Stomach smooth muscle (tissue), 2 donors: ENCODE results near the gene MOV10.

Source experiments
- H3K27ac ChIP-seq: one replicate; pipeline ENCODE4 v1.7.0; 2013; ENCODE audit warnings: mild to moderate bottlenecking, low read length, inconsistent platforms
- H3K27me3 ChIP-seq, 2 donors: one replicate each; pipeline ENCODE4 v1.7.0; 2013; ENCODE audit warnings: low read length in 2 of 2; ENCODE audit not compliant: insufficient read depth in 2 of 2, control insufficient read depth in 1 of 2
- H3K36me3 ChIP-seq, 2 donors: one replicate each; pipeline ENCODE4 v1.7.0; 2013; ENCODE audit warnings: low read length in 2 of 2; ENCODE audit not compliant: control insufficient read depth in 2 of 2, insufficient read depth in 2 of 2
- H3K4me1 ChIP-seq: one replicate; pipeline ENCODE4 v1.7.0; 2013; ENCODE audit warnings: low read length; ENCODE audit not compliant: control insufficient read depth, insufficient read depth
- H3K4me3 ChIP-seq, 2 donors: one replicate each; pipeline ENCODE4 v1.7.0; 2013; ENCODE audit warnings: low read length in 2 of 2
- H3K9ac ChIP-seq, 2 donors: one replicate each; pipeline ENCODE4 v1.7.0; 2013; ENCODE audit warnings: low read length in 2 of 2, mild to moderate bottlenecking in 1 of 2
- H3K9me3 ChIP-seq, 2 donors: one replicate each; pipeline ENCODE4 v1.7.0; 2013; ENCODE audit warnings: low read length in 2 of 2; ENCODE audit not compliant: control insufficient read depth in 2 of 2
- donor health status: healthy.
- donor health status: Pancreatic carcinoma.

Gene MOV10

DNA sequence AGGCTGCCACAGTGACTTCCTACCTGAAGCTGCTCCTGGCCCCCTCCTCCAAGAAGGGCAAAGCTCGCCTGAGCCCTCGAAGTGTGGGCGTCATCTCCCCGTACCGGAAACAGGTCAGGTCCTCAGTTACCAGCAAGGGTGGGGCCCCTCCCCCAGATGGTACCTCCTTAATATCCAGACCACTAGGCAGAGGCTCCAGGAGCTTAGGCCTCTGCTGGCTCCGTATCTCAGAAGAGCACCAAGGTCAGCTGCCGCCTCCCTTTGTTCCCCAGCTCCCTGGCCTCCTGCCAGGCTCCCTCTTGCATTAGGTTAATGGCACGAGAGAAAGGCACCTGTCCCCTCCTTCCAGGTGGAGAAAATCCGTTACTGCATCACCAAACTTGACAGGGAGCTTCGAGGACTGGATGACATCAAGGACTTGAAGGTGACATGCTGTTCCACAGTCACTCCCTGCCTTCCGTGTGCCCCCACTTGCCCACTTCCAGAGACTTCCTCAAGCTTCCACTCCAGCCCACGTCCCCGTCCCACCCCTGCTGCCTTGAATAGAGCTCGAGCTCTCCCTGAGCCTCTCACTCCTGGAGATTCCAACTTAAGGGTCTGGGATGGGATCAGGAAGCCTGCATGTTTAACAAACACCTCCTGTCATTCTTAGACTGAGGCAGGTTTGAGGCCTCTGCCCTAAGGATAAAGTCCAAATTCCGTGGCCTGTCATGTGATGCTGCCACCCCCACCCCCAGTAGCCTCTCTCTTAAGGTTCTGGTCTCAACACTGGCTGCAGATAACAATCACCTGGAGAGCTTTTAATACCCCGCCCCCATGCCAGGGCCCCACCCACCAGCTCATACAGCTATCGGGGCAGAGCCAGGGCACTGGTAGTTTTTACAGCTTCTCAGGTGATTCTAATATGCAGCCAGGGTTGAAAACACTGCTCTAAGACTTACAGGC is 24.2 kb downstream of the MOV10 start:
- Histone ChIP-seq H3K4me1 (peaks cover 54% of the 10 kb centered on the region), H3K27ac (peak overlapping the region; percentile 86), H3K9me3 (no peaks in the 10 kb centered on the region), H3K4me3 (no peak overlapping the region), H3K36me3 (peaks cover 45 to 56% of the 10 kb centered on the region in 2 donors), H3K27me3 (no peaks in the 10 kb centered on the region), H3K9ac (no peak overlapping the region)

DNA sequence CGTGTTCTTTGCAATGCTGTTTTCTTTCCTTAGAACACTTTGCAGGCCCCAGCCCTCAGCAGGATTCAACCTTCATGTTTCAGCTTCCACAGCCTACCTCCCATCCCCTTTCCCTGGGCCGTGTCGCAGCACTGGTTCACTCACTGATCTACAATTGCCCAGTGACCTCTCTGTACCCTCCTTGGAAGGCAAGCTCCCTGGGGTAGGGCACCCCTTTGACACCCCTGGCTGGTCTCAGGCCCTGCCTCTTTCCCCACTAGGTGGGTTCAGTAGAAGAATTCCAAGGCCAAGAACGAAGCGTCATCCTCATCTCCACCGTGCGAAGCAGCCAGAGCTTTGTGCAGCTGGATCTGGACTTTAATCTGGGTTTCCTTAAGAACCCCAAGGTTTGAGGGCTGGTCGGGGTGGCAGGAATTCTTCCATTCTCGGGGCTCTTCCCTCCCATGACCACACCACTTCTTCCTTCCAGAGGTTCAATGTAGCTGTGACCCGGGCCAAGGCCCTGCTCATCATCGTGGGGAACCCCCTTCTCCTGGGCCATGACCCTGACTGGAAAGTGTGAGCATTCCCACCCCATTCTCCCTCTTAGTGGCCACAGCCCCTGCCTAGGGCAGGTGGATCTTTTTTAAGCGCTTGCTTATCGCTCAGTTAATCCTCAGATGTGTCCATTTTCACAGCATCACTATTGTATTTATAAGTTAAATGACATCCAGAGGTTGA is 25.1 kb downstream of the MOV10 start:
- H3K9ac ChIP-seq, result peak overlapping the region; percentile 56 to 68
- no peaks in the 10 kb centered on the region for H3K27me3 ChIP-seq
- peak overlapping the region; percentile 86 for H3K27ac ChIP-seq
- H3K36me3 ChIP-seq, result peaks cover 38 to 49% of the 10 kb centered on the region in 2 donors
- no peaks in the 10 kb centered on the region for H3K9me3 ChIP-seq
- H3K4me1 ChIP-seq, result peaks cover 63% of the 10 kb centered on the region
- H3K4me3 ChIP-seq, result peak overlapping the region in 1 of 2 donors; percentile 35

DNA sequence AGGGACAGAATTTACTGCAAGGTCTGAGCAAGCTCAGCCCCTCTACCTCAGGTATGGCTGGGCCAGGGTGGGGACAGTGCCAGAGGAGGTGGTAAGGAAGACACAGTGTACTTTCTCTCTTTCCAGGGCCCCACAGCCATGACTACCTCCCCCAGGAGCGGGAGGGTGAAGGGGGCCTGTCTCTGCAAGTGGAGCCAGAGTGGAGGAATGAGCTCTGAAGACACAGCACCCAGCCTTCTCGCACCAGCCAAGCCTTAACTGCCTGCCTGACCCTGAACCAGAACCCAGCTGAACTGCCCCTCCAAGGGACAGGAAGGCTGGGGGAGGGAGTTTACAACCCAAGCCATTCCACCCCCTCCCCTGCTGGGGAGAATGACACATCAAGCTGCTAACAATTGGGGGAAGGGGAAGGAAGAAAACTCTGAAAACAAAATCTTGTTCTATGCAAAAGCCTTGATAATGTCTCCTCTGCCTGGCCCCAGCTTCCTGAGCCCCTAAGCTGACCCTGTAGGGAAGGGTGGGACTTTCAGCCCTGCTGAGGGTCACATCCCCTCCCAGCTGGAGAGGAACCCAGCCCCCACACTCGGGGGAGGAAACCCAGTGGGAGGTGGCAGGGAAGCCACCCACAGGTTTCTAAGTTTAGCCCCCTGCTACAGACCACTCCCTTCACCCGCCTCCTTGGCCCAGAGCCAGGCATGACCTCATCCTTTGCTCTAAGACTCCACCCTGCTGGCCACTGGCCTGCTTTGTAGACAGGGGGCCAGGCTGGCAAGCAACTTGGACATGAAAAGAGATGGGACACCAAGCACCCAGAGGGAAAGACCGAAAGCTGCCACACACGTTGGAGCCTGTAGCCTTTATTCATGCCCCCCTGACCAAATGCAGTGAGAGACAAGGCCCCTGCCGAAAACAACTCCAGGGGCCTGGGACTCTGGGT is 26.1 kb downstream of the MOV10 start:
- Histone ChIP-seq H3K4me1 (peaks cover 73% of the 10 kb centered on the region), H3K9me3 (no peaks in the 10 kb centered on the region), H3K27ac (peak overlapping the region; percentile 86), H3K9ac (peak overlapping the region; percentile 56 to 68), H3K36me3 (peaks cover 30 to 40% of the 10 kb centered on the region in 2 donors), H3K4me3 (peak overlapping the region; percentile 2 to 52), H3K27me3 (no peaks in the 10 kb centered on the region)

DNA sequence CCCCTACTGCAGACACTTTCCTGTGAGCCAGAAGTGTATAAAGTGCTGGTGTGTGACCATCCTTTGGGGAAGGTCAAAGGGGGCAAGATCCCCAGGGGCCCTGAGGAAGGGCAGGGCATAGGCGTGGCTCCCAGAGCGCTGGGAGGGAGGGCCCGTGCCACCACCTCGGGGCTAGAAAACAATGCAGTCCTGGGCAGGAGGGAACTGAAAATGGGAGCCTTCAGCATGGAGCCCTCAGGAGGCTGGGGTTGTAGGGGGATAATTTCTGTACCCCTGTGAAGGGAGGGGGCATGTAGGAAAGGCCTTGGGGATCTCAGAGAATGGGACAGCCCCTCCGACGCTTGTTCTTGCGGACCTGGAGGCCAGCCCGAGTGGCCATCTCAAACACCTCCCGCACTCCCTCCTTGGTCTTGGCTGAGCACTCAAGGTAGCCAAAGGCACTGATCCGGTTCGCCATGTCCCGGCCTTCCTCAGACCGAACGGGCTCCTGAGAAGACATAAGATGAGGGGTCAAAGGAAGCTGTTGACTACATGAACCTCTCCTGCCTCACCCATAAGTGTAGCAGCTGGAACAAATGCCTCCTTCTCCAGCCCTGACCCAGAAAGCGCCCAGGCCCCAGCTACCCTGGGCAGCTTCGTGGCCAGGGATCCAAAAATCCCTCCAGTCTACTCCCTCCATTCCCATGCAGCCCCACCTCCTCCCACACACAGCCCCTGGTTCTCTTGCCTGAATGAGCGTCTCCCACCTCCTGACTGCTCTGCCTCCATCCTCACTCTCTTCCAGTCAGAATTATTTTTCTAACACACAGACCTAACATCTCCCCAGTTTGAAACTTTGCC is 27.0 kb downstream of the MOV10 start:
- peaks cover 26 to 36% of the 10 kb centered on the region in 2 donors for H3K36me3 ChIP-seq
- peak overlapping the region; percentile 2 to 40 for H3K4me3 ChIP-seq
- H3K27me3 ChIP-seq, result no peaks in the 10 kb centered on the region
- H3K9me3 ChIP-seq, result no peaks in the 10 kb centered on the region
- peaks cover 79% of the 10 kb centered on the region for H3K4me1 ChIP-seq
- H3K27ac ChIP-seq, result peak overlapping the region; percentile 86
- peak overlapping the region; percentile 17 to 42 for H3K9ac ChIP-seq

DNA sequence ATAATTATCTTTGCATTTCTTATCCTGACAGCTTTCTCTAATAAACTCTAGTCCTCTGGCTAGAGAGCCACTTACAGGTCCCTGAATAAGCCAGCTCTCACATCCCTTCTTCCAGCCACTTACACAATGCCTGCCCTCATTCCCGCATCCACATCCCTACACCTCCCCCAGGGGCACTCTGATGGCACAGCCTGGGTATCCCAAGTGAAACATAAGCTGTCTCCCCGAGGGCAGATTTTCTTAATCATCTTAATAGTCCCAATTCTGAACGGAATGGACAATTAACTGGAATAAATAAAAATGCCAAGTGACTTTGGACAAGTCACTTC is 27.6 kb downstream of the MOV10 start:
- Histone ChIP-seq H3K27me3 (no peaks in the 10 kb centered on the region), H3K9ac (peak overlapping the region in 1 of 2 donors; percentile 17), H3K4me3 (no peak overlapping the region), H3K9me3 (no peaks in the 10 kb centered on the region), H3K36me3 (peaks cover 22 to 31% of the 10 kb centered on the region in 2 donors), H3K4me1 (peaks cover 75% of the 10 kb centered on the region), H3K27ac (peak overlapping the region; percentile 86)

DNA sequence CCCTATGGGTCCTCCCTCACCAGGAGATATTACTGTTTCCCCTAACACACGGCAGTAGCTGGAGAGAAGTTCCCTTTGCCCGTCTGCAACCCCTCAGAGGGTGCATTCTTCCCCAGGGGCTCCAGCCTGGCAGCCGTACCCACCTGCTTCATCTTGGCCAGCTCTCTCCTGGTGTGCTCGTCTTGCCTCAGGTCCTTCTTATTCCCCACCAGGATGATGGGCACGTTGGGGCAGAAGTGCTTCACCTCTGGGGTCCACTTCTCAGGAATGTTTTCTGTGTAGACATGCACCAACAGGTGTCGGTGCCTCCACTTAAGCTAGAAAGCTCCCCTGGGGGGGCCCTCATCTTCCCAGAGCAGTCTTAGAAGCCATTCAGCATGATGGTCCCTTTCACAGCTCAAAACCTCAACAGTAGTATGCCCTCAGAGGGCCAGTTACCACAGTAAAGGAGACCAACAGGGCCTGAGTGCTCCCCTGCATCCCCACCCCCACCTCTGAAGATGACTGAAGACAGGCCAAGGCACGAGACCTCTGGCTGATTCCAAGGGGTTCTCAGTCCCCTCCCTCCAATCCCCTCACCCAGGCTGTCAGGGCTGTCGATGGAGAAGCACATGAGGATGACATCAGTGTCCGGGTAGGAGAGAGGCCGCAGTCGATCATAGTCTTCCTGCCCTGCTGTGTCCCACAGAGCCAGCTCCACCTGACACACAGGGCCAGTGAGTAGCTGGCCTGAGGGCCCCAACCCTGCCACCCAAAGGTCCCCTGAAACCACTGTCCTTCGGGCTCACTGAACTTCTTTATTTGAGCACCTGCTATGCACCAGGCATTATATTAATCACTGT is 28.2 kb downstream of the MOV10 start:
- no peaks in the 10 kb centered on the region for H3K9me3 ChIP-seq
- H3K27ac ChIP-seq, result peak overlapping the region; percentile 53
- H3K9ac ChIP-seq, result peak overlapping the region; percentile 17 to 36
- no peak overlapping the region for H3K4me3 ChIP-seq
- H3K36me3 ChIP-seq, result peaks cover 22 to 31% of the 10 kb centered on the region in 2 donors
- H3K27me3 ChIP-seq, result no peaks in the 10 kb centered on the region
- peaks cover 78% of the 10 kb centered on the region for H3K4me1 ChIP-seq

DNA sequence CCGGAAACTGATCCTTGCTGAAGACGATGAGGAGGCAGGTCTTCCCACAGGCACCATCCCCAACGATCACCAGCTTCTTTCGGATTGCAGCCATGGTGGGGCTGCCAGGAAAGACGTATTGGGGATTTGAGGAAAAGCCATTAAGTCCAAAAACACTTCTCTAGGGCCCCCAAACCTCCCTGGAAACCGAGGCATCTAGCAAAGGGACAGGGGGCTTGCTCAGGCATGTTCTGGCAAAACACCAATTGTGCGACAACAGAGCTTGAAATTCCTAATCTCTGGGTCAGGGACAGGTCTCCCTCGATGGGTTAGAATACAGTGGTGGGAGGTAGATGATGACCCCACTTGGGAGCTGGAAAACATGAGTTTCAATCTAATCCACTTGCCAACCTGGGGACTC is 29.2 kb downstream of the MOV10 start:
- H3K9me3 ChIP-seq, result no peaks in the 10 kb centered on the region
- no peak overlapping the region for H3K9ac ChIP-seq
- H3K36me3 ChIP-seq, result peaks cover 14 to 22% of the 10 kb centered on the region in 2 donors
- peak overlapping the region; percentile 82 for H3K27ac ChIP-seq
- H3K4me3 ChIP-seq, result no peak overlapping the region
- H3K27me3 ChIP-seq, result no peaks in the 10 kb centered on the region
- H3K4me1 ChIP-seq, result peaks cover 74% of the 10 kb centered on the region

DNA sequence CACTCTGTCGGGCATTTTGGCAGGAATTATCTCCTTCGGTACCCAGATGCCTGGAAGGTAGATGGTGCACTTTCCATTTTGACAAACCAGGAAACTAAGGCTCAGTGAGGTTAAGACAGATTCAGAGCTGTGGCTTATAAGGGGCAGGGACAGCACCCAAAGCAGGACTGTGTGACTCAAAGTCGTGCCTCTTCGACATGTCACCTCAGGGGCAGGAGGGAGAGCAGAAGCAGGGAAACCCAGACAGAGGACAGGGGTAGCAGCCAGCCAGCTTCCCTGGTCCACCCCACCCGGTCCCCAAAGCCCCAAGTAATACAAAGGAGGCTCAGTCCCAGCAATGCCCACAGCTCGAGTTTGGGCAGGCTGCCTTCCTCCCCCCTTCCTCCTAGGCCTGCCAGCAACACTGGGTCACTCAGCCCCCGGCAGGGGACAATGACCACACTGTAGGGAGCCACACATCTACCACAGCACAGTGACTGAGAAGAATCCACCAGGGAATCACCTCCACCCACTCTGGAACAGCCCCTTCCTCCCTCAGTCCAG is 30.0 kb downstream of the MOV10 start:
- peak overlapping the region; percentile 85 to 86 for H3K4me3 ChIP-seq
- no peaks in the 10 kb centered on the region for H3K9me3 ChIP-seq
- H3K27ac ChIP-seq, result peak overlapping the region; percentile 82
- peak overlapping the region; percentile 68 to 79 for H3K9ac ChIP-seq
- peaks cover 68% of the 10 kb centered on the region for H3K4me1 ChIP-seq
- peaks cover 12 to 22% of the 10 kb centered on the region in 2 donors for H3K36me3 ChIP-seq
- H3K27me3 ChIP-seq, result no peaks in the 10 kb centered on the region
